Transverse colon (tissue), 3 donors: ENCODE measurements around the gene FAM151B.

Source experiments
- CTCF ChIP-seq, 5 experiments: fragments of 200-600 bp in 3 of 5; fragments of 450-650 bp in 2 of 5; sonication (generic) in 3 of 5; IDR thresholded peaks; 1 replicate in 2 of 5; 2 replicates in 3 of 5; pipeline ENCODE4 v1.5.1; 2016 to 2017; ENCODE audit warnings: antibody characterized with exemption in 5 of 5, inconsistent platforms in 3 of 5, mild to moderate bottlenecking in 2 of 5, moderate library complexity in 1 of 5
- EP300 ChIP-seq: sonication (generic); formaldehyde crosslinking; IDR thresholded peaks from one replicate; pipeline ENCODE4 v1.6.1; 2017; ENCODE audit warnings: antibody characterized with exemption, low read depth
- POLR2A ChIP-seq: fragments of 450-650 bp; IDR thresholded peaks from one replicate; pipeline ENCODE4 v1.6.1; 2016; ENCODE audit warnings: antibody characterized with exemption, mild to moderate bottlenecking, moderate library complexity

- TF ChIP-seq CTCF (IDR thresholded peaks at IDR 0.05) (no peak), POLR2A (no peak), EP300 (no peak)
Measured at GRCh38 chr5:80555099-80555498, 67.2 kb downstream of the FAM151B start.
